Activated CD4-positive, alpha-beta T cell treated with anti-CD3 and anti-CD28 coated beads, Interleukin-2, amount 10 ng/mL, durations not matched to agents 7 days and 5 days (primary cell): ENCODE data around the gene S100A4. TPM values are rescaled to one million over a fixed set of nuclear protein-coding genes. Genes with fewer than 3 reads are reported as not detected.
"Not testable (repeated sequence)": the region's sequence is repeated elsewhere in the genome, so short reads cannot be mapped to it uniquely, and the experiment has no call there.

Experiments
- CTCF ChIA-PET: fragments of 350-600 bp; sonication (Branson Sonifier 250); formaldehyde crosslinking; loops from one replicate; lab custom pipeline; 2021; ENCODE audit warnings: antibody characterized with exemption; lab: Charles Lee
- POLR2A ChIA-PET: fragments of 350-600 bp; sonication (Branson Sonifier 250); formaldehyde crosslinking; loops from one replicate; lab custom pipeline; 2021; ENCODE audit warnings: antibody characterized with exemption; lab: Charles Lee
- DNase-seq: peaks from one replicate; pipeline ENCODE4 v3.0.0-alpha.2; 2020
- H3K27ac Mint-ChIP-seq: one replicate; pipeline ENCODE4 v1.8.0; 2021; ENCODE audit warnings: mild to moderate bottlenecking, moderate library complexity, mixed read lengths
- H3K27me3 Mint-ChIP-seq: one replicate; pipeline ENCODE4 v1.8.0; 2021; ENCODE audit warnings: mixed read lengths
- H3K36me3 Mint-ChIP-seq: one replicate; pipeline ENCODE4 v1.8.0; 2021; ENCODE audit warnings: low read depth, mixed read lengths
- H3K4me1 Mint-ChIP-seq: one replicate; pipeline ENCODE4 v1.8.0; 2021; ENCODE audit warnings: mixed read lengths
- H3K4me3 Mint-ChIP-seq: one replicate; pipeline ENCODE4 v1.8.0; 2021; ENCODE audit warnings: mild to moderate bottlenecking, moderate library complexity, mixed read lengths
- H3K9me3 Mint-ChIP-seq: one replicate; pipeline ENCODE4 v1.8.0; 2021; ENCODE audit warnings: mixed read lengths
- total RNA-seq, 2 experiments: library from RNA; stranded (reverse); gene quantifications; one replicate each; pipeline ENCODE4 v1.2.3, GENCODE V29; 2021

The S100A4 gene
- total RNA-seq, 2 experiments from 2014 or later = 678 to 905 TPM

- POLR2A ChIA-PET = no interaction called here
- Mint-ChIP-seq H3K27ac (no peak overlapping the region), H3K27me3 (no peaks in the 10 kb centered on the region), H3K4me3 (no peak overlapping the region), H3K9me3 (no peaks in the 10 kb centered on the region), H3K4me1 (peaks cover 14% of the 10 kb centered on the region), H3K36me3 (peaks cover 11% of the 10 kb centered on the region)
- DNase-seq = no peak
- CTCF ChIA-PET = interaction anchor here (1.4 kb wide), 1 partner anchor 42 kb away, joined by 3 read pairs; no protein-coding TSS in a partner anchor
Observed at GRCh38 chr1:153526132-153526543, 19.5 kb downstream of the S100A4 start.

GRCh38 chr1:153525088-153525728, 20.4 kb downstream of the S100A4 start:
- ChIA-PET CTCF (interaction anchor here (1.4 to 2.2 kb wide), 3 partner anchors 8 to 74 kb away, joined by 3 to 10 read pairs (median 3); no protein-coding TSS in a partner anchor), POLR2A (no interaction called here)
- peak overlapping the region; percentile 19 for H3K27ac Mint-ChIP-seq

GRCh38 chr1:153522353-153523048, 23.1 kb downstream of the S100A4 start:
- H3K4me3 Mint-ChIP-seq, H3K9me3 Mint-ChIP-seq, H3K36me3 Mint-ChIP-seq, H3K27ac Mint-ChIP-seq, H3K27me3 Mint-ChIP-seq, DNase-seq, POLR2A ChIA-PET: not testable (repeated sequence)
- H3K4me1 Mint-ChIP-seq = peaks cover 16% of the 10 kb centered on the region
- CTCF ChIA-PET = interaction anchor here (1.1 to 3.4 kb wide), 4 partner anchors 11 to 50 kb away, joined by 3 to 15 read pairs (median 6); partner anchors contain the start of gene S100A6

More at GRCh38 chr1:153525088-153525728, 20.4 kb downstream of the S100A4 start:
- H3K4me3 Mint-ChIP-seq = no peak overlapping the region
- H3K36me3 Mint-ChIP-seq = peaks cover 8% of the 10 kb centered on the region
- no peaks in the 10 kb centered on the region for H3K9me3 Mint-ChIP-seq
- no peak for DNase-seq
- no peaks in the 10 kb centered on the region for H3K27me3 Mint-ChIP-seq
- peaks cover 11% of the 10 kb centered on the region for H3K4me1 Mint-ChIP-seq

- DNase-seq, H3K4me3 Mint-ChIP-seq, H3K9me3 Mint-ChIP-seq, H3K27me3 Mint-ChIP-seq, POLR2A ChIA-PET, H3K36me3 Mint-ChIP-seq, H3K27ac Mint-ChIP-seq: not testable (repeated sequence)
- CTCF ChIA-PET = interaction anchor here (1.0 to 3.4 kb wide), 5 partner anchors 11 to 51 kb away, joined by 3 to 15 read pairs (median 8); partner anchors contain the start of gene S100A6
- H3K4me1 Mint-ChIP-seq = peaks cover 16% of the 10 kb centered on the region
Observed at GRCh38 chr1:153521808-153522207, 23.8 kb downstream of the S100A4 start.

GRCh38 chr1:153520818-153521476, 24.7 kb downstream of the S100A4 start:
- CTCF ChIA-PET = interaction anchor here (0.6 to 3.4 kb wide), 8 partner anchors 10 to 101 kb away, joined by 3 to 16 read pairs (median 6); partner anchors contain the start of gene S100A6
- POLR2A ChIA-PET = no interaction called here
- H3K36me3 Mint-ChIP-seq = peaks cover 2% of the 10 kb centered on the region
- DNase-seq = no peak
- H3K9me3 Mint-ChIP-seq = no peaks in the 10 kb centered on the region
- peaks cover 21% of the 10 kb centered on the region for H3K4me1 Mint-ChIP-seq
- H3K27ac Mint-ChIP-seq = no peak overlapping the region
- no peak overlapping the region for H3K4me3 Mint-ChIP-seq
- no peaks in the 10 kb centered on the region for H3K27me3 Mint-ChIP-seq

- H3K36me3 Mint-ChIP-seq, H3K27ac Mint-ChIP-seq, H3K4me3 Mint-ChIP-seq, H3K9me3 Mint-ChIP-seq, H3K27me3 Mint-ChIP-seq, DNase-seq: not testable (repeated sequence)
- ChIA-PET CTCF (interaction anchor here (0.6 to 3.4 kb wide), 7 partner anchors 9 to 152 kb away, joined by 3 to 16 read pairs (median 8); no protein-coding TSS in a partner anchor), POLR2A (interaction anchor here (0.5 kb wide), 1 partner anchor 38 kb away, joined by 5 read pairs; no protein-coding TSS in a partner anchor)
- H3K4me1 Mint-ChIP-seq = peaks cover 28% of the 10 kb centered on the region
Observed at GRCh38 chr1:153520137-153520691, 25.4 kb downstream of the S100A4 start.

GRCh38 chr1:153519242-153519641, 26.4 kb downstream of the S100A4 start:
- ChIA-PET POLR2A (no interaction called here), CTCF (interaction anchor here (0.6 to 3.2 kb wide), 3 partner anchors 13 to 213 kb away, joined by 3 to 16 read pairs (median 8); no protein-coding TSS in a partner anchor)
- peaks cover 2% of the 10 kb centered on the region for H3K36me3 Mint-ChIP-seq
- H3K9me3 Mint-ChIP-seq = no peaks in the 10 kb centered on the region
- H3K4me1 Mint-ChIP-seq = peaks cover 30% of the 10 kb centered on the region
- H3K27me3 Mint-ChIP-seq = no peaks in the 10 kb centered on the region
- no peak overlapping the region for H3K4me3 Mint-ChIP-seq
- no peak overlapping the region for H3K27ac Mint-ChIP-seq
- DNase-seq = no peak

GRCh38 chr1:153515504-153516394, 29.9 kb downstream of the S100A4 start:
- peaks cover 42% of the 10 kb centered on the region for H3K4me1 Mint-ChIP-seq
- no peak for DNase-seq
- CTCF ChIA-PET = interaction anchor here (1.2 to 2.4 kb wide), 3 partner anchors 17 to 57 kb away, joined by 5 to 9 read pairs (median 7); no protein-coding TSS in a partner anchor
- POLR2A ChIA-PET = no interaction called here
- H3K9me3 Mint-ChIP-seq = no peaks in the 10 kb centered on the region
- H3K27me3 Mint-ChIP-seq = no peaks in the 10 kb centered on the region
- no peaks in the 10 kb centered on the region for H3K36me3 Mint-ChIP-seq
- H3K4me3 Mint-ChIP-seq = no peak overlapping the region
- H3K27ac Mint-ChIP-seq = peak overlapping the region; percentile 55

GRCh38 chr1:153513666-153514065, 31.9 kb downstream of the S100A4 start:
- peaks cover 44% of the 10 kb centered on the region for H3K4me1 Mint-ChIP-seq
- H3K27me3 Mint-ChIP-seq = no peaks in the 10 kb centered on the region
- CTCF ChIA-PET = interaction anchor here (4.9 kb wide), 1 partner anchor 21 kb away, joined by 38 read pairs; the partner anchor contains the start of gene S100A6

GRCh38 chr1:153513023-153513422, 32.6 kb downstream of the S100A4 start:
- Mint-ChIP-seq H3K4me3 (no peak overlapping the region), H3K9me3 (no peaks in the 10 kb centered on the region), H3K27me3 (no peaks in the 10 kb centered on the region), H3K4me1 (peaks cover 40% of the 10 kb centered on the region), H3K27ac (no peak overlapping the region), H3K36me3 (no peaks in the 10 kb centered on the region)
- CTCF ChIA-PET = interaction anchor here (0.6 to 4.9 kb wide), 2 partner anchors 22 to 82 kb away, joined by 4 to 38 read pairs; partner anchors contain the start of gene S100A6
- DNase-seq = no peak
- POLR2A ChIA-PET = no interaction called here

More at GRCh38 chr1:153513666-153514065, 31.9 kb downstream of the S100A4 start:
- POLR2A ChIA-PET = no interaction called here
- Mint-ChIP-seq H3K9me3 (no peaks in the 10 kb centered on the region), H3K36me3 (no peaks in the 10 kb centered on the region), H3K4me3 (no peak overlapping the region), H3K27ac (no peak overlapping the region)
- DNase-seq = no peak

- H3K9me3 Mint-ChIP-seq = no peaks in the 10 kb centered on the region
- H3K27me3 Mint-ChIP-seq = no peaks in the 10 kb centered on the region
- POLR2A ChIA-PET = no interaction called here
- CTCF ChIA-PET = interaction anchor here (0.7 to 4.9 kb wide), 20 partner anchors 9 to 271 kb away, joined by 3 to 38 read pairs (median 4); partner anchors contain the start of genes CHTOP, S100A2, S100A4 and S100A5
- peaks cover 36% of the 10 kb centered on the region for H3K4me1 Mint-ChIP-seq
- H3K27ac Mint-ChIP-seq = peak overlapping the region; percentile 38
- no peaks in the 10 kb centered on the region for H3K36me3 Mint-ChIP-seq
- DNase-seq = peak; percentile 84
- H3K4me3 Mint-ChIP-seq = no peak overlapping the region
Observed at GRCh38 chr1:153510984-153511410, 34.6 kb downstream of the S100A4 start.
